NB4 (cell line): Measurements from ENCODE around the gene LRWD1.
"Not testable (repeated sequence)": the region's sequence is repeated elsewhere in the genome, so short reads cannot be mapped to it uniquely, and the experiment has no call there.

Experiments
- CTCF ChIP-seq: IDR thresholded peaks from one replicate; pipeline ENCODE4 v1.5.1; 2012; ENCODE audit warnings: low read depth, low read length
- MYC ChIP-seq: IDR thresholded peaks from 2 replicates; pipeline ENCODE4 v1.6.1; 2011; ENCODE audit warnings: low read depth, low read length
- POLR2A ChIP-seq: IDR thresholded peaks from 2 replicates; pipeline ENCODE4 v1.6.1; 2011; ENCODE audit warnings: mild to moderate bottlenecking; ENCODE audit not compliant: insufficient read length; ENCODE audit errors: extremely low read depth
- TF ChIP-seq, protein P1 (sequence below): IDR thresholded peaks from 2 replicates; pipeline ENCODE4 v1.6.1; 2011; ENCODE audit warnings: low read depth, low read length

DNA sequence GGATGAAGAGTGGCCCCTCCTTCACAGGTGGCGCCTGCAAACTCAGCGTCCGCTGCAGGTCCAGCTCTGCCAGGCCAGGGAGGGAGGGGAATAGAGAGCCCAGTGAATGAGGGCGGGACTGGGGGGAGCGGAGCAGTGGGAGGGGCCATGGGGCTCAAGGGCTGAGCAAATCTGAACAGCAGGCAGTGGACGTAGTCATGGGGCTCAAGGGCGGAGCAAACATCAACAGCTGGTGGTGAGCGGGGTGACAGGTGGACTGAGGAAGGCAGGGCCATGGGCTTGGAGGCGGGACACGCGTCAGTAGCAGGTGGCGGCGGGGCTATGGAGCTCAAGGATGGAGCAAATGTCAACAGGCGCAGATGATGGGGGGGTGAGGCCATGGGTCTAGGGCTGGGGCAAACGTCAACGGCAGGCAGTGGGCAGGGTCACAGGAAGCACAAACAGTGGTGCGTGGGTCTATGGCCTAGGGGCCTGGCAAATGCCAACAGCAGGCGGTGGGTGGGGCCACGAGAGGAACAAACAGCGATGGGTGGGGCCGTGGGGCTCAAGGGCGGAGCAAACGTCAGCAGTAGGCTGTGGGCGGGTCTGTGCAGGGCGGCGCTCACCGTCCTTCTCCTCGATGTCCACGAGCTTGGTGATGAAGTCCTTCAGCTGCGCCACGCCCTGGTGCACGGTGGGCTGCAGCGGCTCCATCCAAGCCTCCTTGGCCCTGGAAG, 28.6 kb downstream of the LRWD1 start:
- TF ChIP-seq, protein P1, sequence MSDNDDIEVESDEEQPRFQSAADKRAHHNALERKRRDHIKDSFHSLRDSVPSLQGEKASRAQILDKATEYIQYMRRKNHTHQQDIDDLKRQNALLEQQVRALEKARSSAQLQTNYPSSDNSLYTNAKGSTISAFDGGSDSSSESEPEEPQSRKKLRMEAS: not testable (repeated sequence)
- not testable (repeated sequence) for TF ChIP-seq CTCF, POLR2A, MYC
